NCI-H2227 (cell line): ENCODE measurements around the gene GJB6.

Experiments
- DNase-seq: peaks from one replicate; lab custom pipeline; 2025; ENCODE audit not compliant: unreplicated experiment; lab: John Stamatoyannopoulos, UW

GJB6 gene

GRCh38 chr13:20227730-20228129 lies 4.4 kb downstream of the GJB6 start:
- DNase-seq, result no peak

GRCh38 chr13:20227288-20227687 lies 4.8 kb downstream of the GJB6 start:
- DNase-seq, result no peak

GRCh38 chr13:20222553-20222952 lies 9.6 kb downstream of the GJB6 start:
- no peak for DNase-seq

- DNase-seq, result no peak
These were observed 10.3 kb downstream of the GJB6 start for GRCh38 chr13:20221772-20222171.

GRCh38 chr13:20219577-20219976 lies 12.5 kb downstream of the GJB6 start:
- DNase-seq, result no peak

- no peak for DNase-seq
These were observed 15.0 kb downstream of the GJB6 start for GRCh38 chr13:20217168-20217567.

- no peak for DNase-seq
These were observed 22.2 kb downstream of the GJB6 start for GRCh38 chr13:20209948-20210347.

GRCh38 chr13:20206698-20207235 lies 25.4 kb downstream of the GJB6 start:
- DNase-seq, result no peak

- no peak for DNase-seq
These were observed 25.9 kb downstream of the GJB6 start for GRCh38 chr13:20206065-20206697.

GRCh38 chr13:20198781-20199180 lies 33.3 kb downstream of the GJB6 start:
- DNase-seq, result no peak

- peak; percentile 41 for DNase-seq
These were observed 34.7 kb downstream of the GJB6 start for GRCh38 chr13:20197361-20197834.

- no peak for DNase-seq
These were observed 36.3 kb downstream of the GJB6 start for GRCh38 chr13:20195801-20196200.

- DNase-seq, result no peak
These were observed 38.0 kb downstream of the GJB6 start for GRCh38 chr13:20193907-20194631.

GRCh38 chr13:20193162-20193906 lies 38.8 kb downstream of the GJB6 start:
- DNase-seq, result no peak

GRCh38 chr13:20192836-20193161 lies 39.3 kb downstream of the GJB6 start, which contains the start of gene GJB2:
TSS of gene GJB2 (minus strand) at chr13:20192938. CDS start at chr13:20189581, 3,357 bp downstream.
- no peak for DNase-seq

GRCh38 chr13:20192158-20192835 lies 39.8 kb downstream of the GJB6 start:
- DNase-seq, result no peak

GRCh38 chr13:20191311-20192157 lies 40.6 kb downstream of the GJB6 start:
- DNase-seq, result no peak

GRCh38 chr13:20190481-20191310 lies 41.4 kb downstream of the GJB6 start:
- DNase-seq, result no peak

- no peak for DNase-seq
These were observed 42.0 kb downstream of the GJB6 start for GRCh38 chr13:20190076-20190475.
